Kidney (tissue), 14 donors: ENCODE measurements around the gene SDK1. TPM values are rescaled to one million over a fixed set of nuclear protein-coding genes. Genes with fewer than 3 reads are reported as not detected.
A peak's percentile ranks its signal among the peaks of the same experiment; 100 is the strongest.

Experiments
- DNase-seq, 5 donors: peaks; one replicate each; pipeline ENCODE4 v3.0.0-alpha.2; 2013 to 2020
- FAIRE-seq: peaks from 2 replicates; lab custom pipeline; 2012; peaks lifted over from hg19 to GRCh38; lab: Jason Lieb, UNC
- H3K27ac ChIP-seq, 2 donors: one replicate each; pipeline ENCODE4 v1.7.0; 2013; ENCODE audit warnings: low read depth in 2 of 2, low read length in 2 of 2, inconsistent platforms in 1 of 2
- H3K27me3 ChIP-seq: one replicate; pipeline ENCODE4 v1.7.1; 2013; ENCODE audit warnings: low read length, inconsistent platforms; ENCODE audit not compliant: control insufficient read depth, insufficient read depth
- H3K36me3 ChIP-seq, 3 donors: one replicate each; pipeline versions ENCODE4 v1.7.0 to v1.7.1; 2013; ENCODE audit warnings: low read length in 3 of 3, control low read depth in 1 of 3, inconsistent platforms in 1 of 3; ENCODE audit not compliant: insufficient read depth in 3 of 3, control insufficient read depth in 2 of 3
- H3K4me1 ChIP-seq, 3 donors: one replicate each; pipeline versions ENCODE4 v1.7.0 to v1.7.1; 2013; ENCODE audit warnings: low read length in 3 of 3, inconsistent platforms in 1 of 3, low read depth in 1 of 3; ENCODE audit not compliant: control insufficient read depth in 2 of 3, insufficient read depth in 2 of 3
- H3K4me3 ChIP-seq, 3 donors: one replicate each; pipeline versions ENCODE4 v1.7.0 to v1.8.1; 2013; ENCODE audit warnings: low read length in 3 of 3, control low read depth in 1 of 3, inconsistent platforms in 1 of 3
- H3K9ac ChIP-seq, 3 donors: one replicate each; pipeline versions ENCODE4 v1.7.0 to v1.7.1; 2013; ENCODE audit warnings: low read length in 3 of 3, control low read depth in 1 of 3, inconsistent platforms in 1 of 3
- H3K9me3 ChIP-seq, 3 donors: one replicate each; pipeline versions ENCODE4 v1.7.0 to v1.7.1; 2013; ENCODE audit warnings: low read length in 3 of 3, control low read depth in 1 of 3, inconsistent platforms in 1 of 3; ENCODE audit not compliant: control insufficient read depth in 2 of 3, insufficient read depth in 1 of 3
- CTCF ChIP-seq: IDR thresholded peaks from 3 replicates; pipeline ENCODE4 v1.5.1; 2012; ENCODE audit warnings: mild to moderate bottlenecking, moderate library complexity, borderline replicate concordance; ENCODE audit not compliant: insufficient read depth; ENCODE audit errors: extremely low read depth
- intact Hi-C: fragments of 100-400 bp; cut with DNase I; formaldehyde crosslinking; loops from one replicate; pipeline ENCODE4 v1.11.1; 2022
- polyA plus RNA-seq: library from polyadenylated mRNA; stranded (reverse); fragments of 350-450 nt; fragmentation: Illumina TruSeq; extraction: RNeasy Lipid Tissue Mini Kit (QIAGEN cat#74804); gene quantifications from one replicate; pipeline ENCODE4 v1.2.3, GENCODE V29; 2014; ENCODE audit warnings: low read depth, low replicate concordance; ENCODE audit not compliant: insufficient read depth
- total RNA-seq: library from RNA; stranded (reverse); fragmentation: NEBNext Ultra II Directional; extraction: Animal tissue kit (Norgen Biotek cat#: 25700); gene quantifications from one replicate; pipeline ENCODE4 v1.2.1, GENCODE V29; 2021
- donor health status: control.
- donor health status: control.
- donor health status: control.
- donor health status: control.
- donor health status: control.
- donor health status: DM: yes; HTN: yes; CAD: no.
- donor health status: Normal renal cell carcinoma (clear cell type).

The SDK1 gene
- total and polyA plus RNA-seq, 2 donors from 2014 or later: 2.0 to 38.3 TPM

- DNase-seq: peak in 1 of 5 donors; percentile 30
Observed at GRCh38 chr7:4240520-4241303, 939.7 kb downstream of the SDK1 start.

DNA sequence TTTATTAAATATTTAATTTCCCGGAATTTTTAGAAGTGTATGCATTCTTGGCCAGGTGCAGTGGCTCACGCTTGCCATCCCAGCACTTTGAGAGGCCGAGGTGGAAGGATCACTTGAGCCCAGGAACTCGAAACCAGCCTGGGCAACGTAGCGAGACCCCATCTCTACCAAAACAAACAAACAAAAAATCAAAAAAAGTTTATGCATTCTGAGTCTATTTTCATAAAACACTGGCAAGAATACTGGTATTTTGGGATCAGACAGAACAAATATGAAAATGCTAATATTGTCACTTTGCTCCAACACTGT lies 940.2 kb downstream of the SDK1 start:
- Histone ChIP-seq H3K4me3 (no peak overlapping the region), H3K9me3 (peaks cover 0 to 4% (median 0%) of the 10 kb centered on the region in 3 donors), H3K4me1 (no peaks in the 10 kb centered on the region), H3K27ac (no peak overlapping the region), H3K27me3 (no peaks in the 10 kb centered on the region), H3K36me3 (no peaks in the 10 kb centered on the region), H3K9ac (no peak overlapping the region)
- FAIRE-seq: no peak
- DNase-seq: no peak
- TF ChIP-seq CTCF: no peak
- intact Hi-C loops: no loop called here

More at GRCh38 chr7:4240520-4241303, 939.7 kb downstream of the SDK1 start:
- intact Hi-C loops: no loop called here
- H3K27me3 ChIP-seq: no peaks in the 10 kb centered on the region
- no peaks in the 10 kb centered on the region for H3K36me3 ChIP-seq
- H3K4me1 ChIP-seq: no peaks in the 10 kb centered on the region
- no peak overlapping the region for H3K27ac ChIP-seq
- no peak for TF ChIP-seq CTCF
- peaks cover 0 to 4% (median 0%) of the 10 kb centered on the region in 3 donors for H3K9me3 ChIP-seq
- H3K4me3 ChIP-seq: no peak overlapping the region
- no peak for FAIRE-seq
- no peak overlapping the region for H3K9ac ChIP-seq

- FAIRE-seq: no peak
Observed at GRCh38 chr7:4241791-4242190, 940.7 kb downstream of the SDK1 start.

More at GRCh38 chr7:4241791-4242190, 940.7 kb downstream of the SDK1 start:
- TF ChIP-seq CTCF: no peak
- no peaks in the 10 kb centered on the region for H3K36me3 ChIP-seq
- intact Hi-C loops: no loop called here
- H3K4me3 ChIP-seq: no peak overlapping the region
- H3K27me3 ChIP-seq: no peaks in the 10 kb centered on the region
- no peaks in the 10 kb centered on the region for H3K4me1 ChIP-seq
- H3K27ac ChIP-seq: no peak overlapping the region
- peaks cover 0 to 4% (median 0%) of the 10 kb centered on the region in 3 donors for H3K9me3 ChIP-seq
- peak in 1 of 5 donors; percentile 15 for DNase-seq
- no peak overlapping the region for H3K9ac ChIP-seq
